ENCODE measurements around the gene SLC7A11. TPM values are rescaled to one million over a fixed set of nuclear protein-coding genes. Genes with fewer than 3 reads are reported as not detected.

SLC7A11 gene
- polyA plus RNA-seq, 1 donor from 2014 or later = 0.46 TPM

DNA sequence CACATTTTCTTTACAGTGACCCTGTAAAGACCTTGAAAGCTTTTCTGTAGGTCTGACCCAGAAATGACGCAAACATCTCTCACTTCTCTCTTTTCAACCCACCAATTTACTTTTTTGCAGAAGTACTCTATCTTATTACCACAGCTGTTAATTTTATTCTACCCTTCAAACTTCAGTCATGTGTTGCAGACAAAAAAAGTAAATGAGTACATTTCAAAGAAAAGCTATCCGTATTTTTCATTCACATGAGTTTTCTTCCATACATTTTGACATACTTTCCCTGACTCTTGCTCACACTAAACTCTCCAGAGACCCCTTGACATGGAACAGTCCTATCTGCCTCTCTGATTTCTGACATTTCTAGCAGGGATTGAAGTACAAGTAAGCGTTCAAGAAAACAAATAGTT is 51.7 kb downstream of the SLC7A11 start:
- H3K27ac ChIP-seq (ENCODE audit: low read length) = no peak overlapping the region
- no peaks in the 10 kb centered on the region for H3F3A ChIP-seq (ENCODE audit: insufficient read depth, low read length, poor library complexity, severe bottlenecking)
- H4K20me1 ChIP-seq (ENCODE audit: insufficient read depth) = no peaks in the 10 kb centered on the region
- TF ChIP-seq, protein P1, sequence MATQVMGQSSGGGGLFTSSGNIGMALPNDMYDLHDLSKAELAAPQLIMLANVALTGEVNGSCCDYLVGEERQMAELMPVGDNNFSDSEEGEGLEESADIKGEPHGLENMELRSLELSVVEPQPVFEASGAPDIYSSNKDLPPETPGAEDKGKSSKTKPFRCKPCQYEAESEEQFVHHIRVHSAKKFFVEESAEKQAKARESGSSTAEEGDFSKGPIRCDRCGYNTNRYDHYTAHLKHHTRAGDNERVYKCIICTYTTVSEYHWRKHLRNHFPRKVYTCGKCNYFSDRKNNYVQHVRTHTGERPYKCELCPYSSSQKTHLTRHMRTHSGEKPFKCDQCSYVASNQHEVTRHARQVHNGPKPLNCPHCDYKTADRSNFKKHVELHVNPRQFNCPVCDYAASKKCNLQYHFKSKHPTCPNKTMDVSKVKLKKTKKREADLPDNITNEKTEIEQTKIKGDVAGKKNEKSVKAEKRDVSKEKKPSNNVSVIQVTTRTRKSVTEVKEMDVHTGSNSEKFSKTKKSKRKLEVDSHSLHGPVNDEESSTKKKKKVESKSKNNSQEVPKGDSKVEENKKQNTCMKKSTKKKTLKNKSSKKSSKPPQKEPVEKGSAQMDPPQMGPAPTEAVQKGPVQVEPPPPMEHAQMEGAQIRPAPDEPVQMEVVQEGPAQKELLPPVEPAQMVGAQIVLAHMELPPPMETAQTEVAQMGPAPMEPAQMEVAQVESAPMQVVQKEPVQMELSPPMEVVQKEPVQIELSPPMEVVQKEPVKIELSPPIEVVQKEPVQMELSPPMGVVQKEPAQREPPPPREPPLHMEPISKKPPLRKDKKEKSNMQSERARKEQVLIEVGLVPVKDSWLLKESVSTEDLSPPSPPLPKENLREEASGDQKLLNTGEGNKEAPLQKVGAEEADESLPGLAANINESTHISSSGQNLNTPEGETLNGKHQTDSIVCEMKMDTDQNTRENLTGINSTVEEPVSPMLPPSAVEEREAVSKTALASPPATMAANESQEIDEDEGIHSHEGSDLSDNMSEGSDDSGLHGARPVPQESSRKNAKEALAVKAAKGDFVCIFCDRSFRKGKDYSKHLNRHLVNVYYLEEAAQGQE (IDR thresholded peaks at IDR 0.05; ENCODE audit: borderline replicate concordance) = peak; percentile 15
- TF ChIP-seq, protein P2, sequence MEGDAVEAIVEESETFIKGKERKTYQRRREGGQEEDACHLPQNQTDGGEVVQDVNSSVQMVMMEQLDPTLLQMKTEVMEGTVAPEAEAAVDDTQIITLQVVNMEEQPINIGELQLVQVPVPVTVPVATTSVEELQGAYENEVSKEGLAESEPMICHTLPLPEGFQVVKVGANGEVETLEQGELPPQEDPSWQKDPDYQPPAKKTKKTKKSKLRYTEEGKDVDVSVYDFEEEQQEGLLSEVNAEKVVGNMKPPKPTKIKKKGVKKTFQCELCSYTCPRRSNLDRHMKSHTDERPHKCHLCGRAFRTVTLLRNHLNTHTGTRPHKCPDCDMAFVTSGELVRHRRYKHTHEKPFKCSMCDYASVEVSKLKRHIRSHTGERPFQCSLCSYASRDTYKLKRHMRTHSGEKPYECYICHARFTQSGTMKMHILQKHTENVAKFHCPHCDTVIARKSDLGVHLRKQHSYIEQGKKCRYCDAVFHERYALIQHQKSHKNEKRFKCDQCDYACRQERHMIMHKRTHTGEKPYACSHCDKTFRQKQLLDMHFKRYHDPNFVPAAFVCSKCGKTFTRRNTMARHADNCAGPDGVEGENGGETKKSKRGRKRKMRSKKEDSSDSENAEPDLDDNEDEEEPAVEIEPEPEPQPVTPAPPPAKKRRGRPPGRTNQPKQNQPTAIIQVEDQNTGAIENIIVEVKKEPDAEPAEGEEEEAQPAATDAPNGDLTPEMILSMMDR (IDR thresholded peaks at IDR 0.05; ENCODE audit: poor library complexity, severe bottlenecking) = no peak
- peak; percentile 37 for TF ChIP-seq EP300 (conservative IDR thresholded peaks at IDR 0.05; ENCODE audit: poor library complexity, severe bottlenecking)
- no peak overlapping the region for H3K4me3 ChIP-seq (ENCODE audit: low read length)
- no peaks in the 10 kb centered on the region for H3K27me3 ChIP-seq (ENCODE audit: insufficient read depth, low read depth, low read length)
- no peaks in the 10 kb centered on the region for H3K9me2 ChIP-seq (ENCODE audit: insufficient read depth, low read length)
- no peak overlapping the region for H3K4me2 ChIP-seq (ENCODE audit: low read length)
- no peak overlapping the region for H3K9ac ChIP-seq (ENCODE audit: low read length)
- H3K9me3 ChIP-seq (ENCODE audit: low read length) = no peaks in the 10 kb centered on the region
- H2AFZ ChIP-seq (ENCODE audit: low read depth, low read length) = no peak overlapping the region
- no peaks in the 10 kb centered on the region for H3K36me3 ChIP-seq (ENCODE audit: insufficient read depth, low read length)
- H3K79me2 ChIP-seq (replicated peaks; ENCODE audit: insufficient read depth, low read length) = no peaks in the 10 kb centered on the region

DNA sequence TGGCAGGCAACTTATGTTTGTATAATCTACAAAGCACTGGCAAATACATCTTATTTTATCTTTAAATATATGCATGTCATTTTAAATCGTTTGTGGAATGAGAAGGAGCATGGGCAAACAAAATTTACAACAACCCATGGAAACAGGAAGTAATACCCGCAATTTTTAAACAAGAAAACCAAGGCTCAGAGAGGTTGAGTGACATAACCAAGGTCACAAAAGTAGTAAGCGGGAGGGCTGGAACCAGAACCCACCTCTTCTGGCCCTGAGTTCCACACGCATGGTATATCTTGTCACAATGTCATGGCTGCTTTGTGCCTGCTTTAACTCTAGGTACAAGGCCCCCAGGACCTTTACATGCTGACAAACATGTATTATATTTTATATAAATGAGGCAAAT is 52.9 kb downstream of the SLC7A11 start:
- no peak overlapping the region for H3K4me3 ChIP-seq (ENCODE audit: low read length)
- H3K36me3 ChIP-seq (ENCODE audit: insufficient read depth, low read length) = no peaks in the 10 kb centered on the region

More for the DNA sequence above, 52.9 kb downstream of the SLC7A11 start:
- H3K27me3 ChIP-seq (ENCODE audit: insufficient read depth, low read depth, low read length) = no peaks in the 10 kb centered on the region
- H3K9me2 ChIP-seq (ENCODE audit: insufficient read depth, low read length) = no peaks in the 10 kb centered on the region
- H3K9ac ChIP-seq (ENCODE audit: low read length) = no peak overlapping the region
- no peaks in the 10 kb centered on the region for H3F3A ChIP-seq (ENCODE audit: insufficient read depth, low read length, poor library complexity, severe bottlenecking)
- no peaks in the 10 kb centered on the region for H4K20me1 ChIP-seq (ENCODE audit: insufficient read depth)
- no peaks in the 10 kb centered on the region for H3K79me2 ChIP-seq (replicated peaks; ENCODE audit: insufficient read depth, low read length)
- H2AFZ ChIP-seq (ENCODE audit: low read depth, low read length) = no peak overlapping the region
- H3K9me3 ChIP-seq (ENCODE audit: low read length) = no peaks in the 10 kb centered on the region
- H3K27ac ChIP-seq (ENCODE audit: low read length) = no peak overlapping the region
- no peak overlapping the region for H3K4me2 ChIP-seq (ENCODE audit: low read length)
- TF ChIP-seq, protein P2 (IDR thresholded peaks at IDR 0.05; ENCODE audit: poor library complexity, severe bottlenecking) = no peak
- TF ChIP-seq MXI1 (conservative IDR thresholded peaks at IDR 0.05; ENCODE audit: poor library complexity, severe bottlenecking) = no peak
- no peak for TF ChIP-seq EZH2 (IDR thresholded peaks at IDR 0.05; ENCODE audit: borderline replicate concordance, insufficient read depth, low read length, poor library complexity, severe bottlenecking)
- no peak for TF ChIP-seq RAD21 (conservative IDR thresholded peaks at IDR 0.05)
- no peak for TF ChIP-seq POLR2AphosphoS5 (IDR thresholded peaks at IDR 0.05)
- TF ChIP-seq EP300 (conservative IDR thresholded peaks at IDR 0.05; ENCODE audit: poor library complexity, severe bottlenecking) = no peak
- TF ChIP-seq SMC3 (conservative IDR thresholded peaks at IDR 0.05; ENCODE audit: poor library complexity) = no peak
- TF ChIP-seq, protein P1 (IDR thresholded peaks at IDR 0.05; ENCODE audit: borderline replicate concordance) = no peak
- no peak for TF ChIP-seq TAF1 (IDR thresholded peaks at IDR 0.05; ENCODE audit: low read depth)
